Measurements from ENCODE around the gene NAALADL2.

- TF ChIP-seq CTCF (conservative IDR thresholded peaks at IDR 0.05): no peak
- no peak for TF ChIP-seq ZFX (IDR thresholded peaks at IDR 0.05)
These were observed 270.0 kb downstream of the NAALADL2 start for GRCh38 chr3:175129126-175129525.
